Measurements from ENCODE around the gene PPP6R3. TPM values are rescaled to one million over a fixed set of nuclear protein-coding genes. Genes with fewer than 3 reads are reported as not detected.

Gene PPP6R3
- total RNA-seq, 1 donor from 2014 or later: 115 TPM

DNA sequence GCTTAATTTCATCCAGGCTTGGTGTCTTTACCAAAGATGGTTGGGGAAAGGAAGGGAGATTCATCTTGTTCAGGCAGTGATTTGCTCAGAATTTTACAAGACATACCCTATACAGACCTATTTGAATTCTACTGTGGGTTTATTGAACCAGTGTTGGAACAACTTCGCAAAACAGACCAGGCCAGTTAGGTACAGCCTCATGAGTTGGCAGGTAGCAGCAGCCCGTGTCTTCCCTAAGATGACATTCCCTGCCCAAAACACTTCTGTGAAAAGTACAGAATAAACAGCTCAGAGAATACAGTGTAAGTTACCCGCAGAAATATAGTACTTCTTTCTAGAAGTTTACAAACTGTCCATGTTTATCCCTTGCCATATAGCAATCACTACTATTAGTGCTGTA lies 121.3 kb downstream of the PPP6R3 start:
- peaks cover 15% of the 10 kb centered on the region for H3K36me3 Mint-ChIP-seq (ENCODE audit: low read depth, unreplicated experiment)
- TF ChIP-seq, protein P1, sequence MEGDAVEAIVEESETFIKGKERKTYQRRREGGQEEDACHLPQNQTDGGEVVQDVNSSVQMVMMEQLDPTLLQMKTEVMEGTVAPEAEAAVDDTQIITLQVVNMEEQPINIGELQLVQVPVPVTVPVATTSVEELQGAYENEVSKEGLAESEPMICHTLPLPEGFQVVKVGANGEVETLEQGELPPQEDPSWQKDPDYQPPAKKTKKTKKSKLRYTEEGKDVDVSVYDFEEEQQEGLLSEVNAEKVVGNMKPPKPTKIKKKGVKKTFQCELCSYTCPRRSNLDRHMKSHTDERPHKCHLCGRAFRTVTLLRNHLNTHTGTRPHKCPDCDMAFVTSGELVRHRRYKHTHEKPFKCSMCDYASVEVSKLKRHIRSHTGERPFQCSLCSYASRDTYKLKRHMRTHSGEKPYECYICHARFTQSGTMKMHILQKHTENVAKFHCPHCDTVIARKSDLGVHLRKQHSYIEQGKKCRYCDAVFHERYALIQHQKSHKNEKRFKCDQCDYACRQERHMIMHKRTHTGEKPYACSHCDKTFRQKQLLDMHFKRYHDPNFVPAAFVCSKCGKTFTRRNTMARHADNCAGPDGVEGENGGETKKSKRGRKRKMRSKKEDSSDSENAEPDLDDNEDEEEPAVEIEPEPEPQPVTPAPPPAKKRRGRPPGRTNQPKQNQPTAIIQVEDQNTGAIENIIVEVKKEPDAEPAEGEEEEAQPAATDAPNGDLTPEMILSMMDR (IDR thresholded peaks at IDR 0.05; ENCODE audit: unreplicated experiment): no peak
- H3K4me1 Mint-ChIP-seq (ENCODE audit: unreplicated experiment): peaks cover 4% of the 10 kb centered on the region
- no peak overlapping the region for H3K4me3 Mint-ChIP-seq (ENCODE audit: unreplicated experiment)
- no peaks in the 10 kb centered on the region for H3K27me3 Mint-ChIP-seq (ENCODE audit: unreplicated experiment)
- H3K9me3 Mint-ChIP-seq (ENCODE audit: unreplicated experiment): no peaks in the 10 kb centered on the region
- no peak for DNase-seq (ENCODE audit: low spot score)
- no peak overlapping the region for H3K27ac Mint-ChIP-seq (ENCODE audit: unreplicated experiment)

DNA sequence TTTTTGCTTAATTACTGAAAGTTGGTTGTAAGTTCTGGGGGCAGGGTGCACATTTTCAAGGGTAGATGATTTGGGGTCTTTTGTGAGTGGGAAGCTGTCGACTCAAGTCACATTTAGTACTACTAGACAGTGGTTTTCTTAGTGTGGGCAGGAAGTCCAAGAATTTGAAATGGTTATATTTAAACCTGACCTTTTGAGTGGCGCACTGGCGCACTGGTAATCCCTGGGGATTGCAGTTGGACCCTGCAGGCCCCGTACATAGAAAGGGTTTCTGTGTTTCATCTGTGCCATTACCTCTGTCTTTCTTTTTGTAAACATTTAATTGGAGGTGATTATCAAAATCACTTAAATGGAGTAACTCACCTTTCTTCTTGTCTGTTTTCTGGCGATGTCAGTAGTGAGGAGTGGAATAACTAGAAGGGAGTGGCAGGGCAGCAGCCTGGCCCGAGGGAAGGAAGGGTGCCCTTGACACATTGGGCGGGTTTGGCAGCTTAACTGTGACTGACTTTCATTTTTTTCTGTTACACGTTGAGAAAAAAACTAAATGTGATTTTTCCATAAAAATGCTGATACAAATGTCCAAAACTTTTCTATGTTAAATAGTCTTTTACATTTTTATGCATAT lies 122.0 kb downstream of the PPP6R3 start:
- Mint-ChIP-seq H3K9me3 (ENCODE audit: unreplicated experiment) (no peaks in the 10 kb centered on the region), H3K36me3 (ENCODE audit: low read depth, unreplicated experiment) (peaks cover 15% of the 10 kb centered on the region), H3K4me1 (ENCODE audit: unreplicated experiment) (peaks cover 4% of the 10 kb centered on the region), H3K27ac (ENCODE audit: unreplicated experiment) (peak overlapping the region; percentile 46), H3K4me3 (ENCODE audit: unreplicated experiment) (peak overlapping the region; percentile 52), H3K27me3 (ENCODE audit: unreplicated experiment) (no peaks in the 10 kb centered on the region)
- TF ChIP-seq, protein P1 (IDR thresholded peaks at IDR 0.05; ENCODE audit: unreplicated experiment): no peak
- no peak for DNase-seq (ENCODE audit: low spot score)

DNA sequence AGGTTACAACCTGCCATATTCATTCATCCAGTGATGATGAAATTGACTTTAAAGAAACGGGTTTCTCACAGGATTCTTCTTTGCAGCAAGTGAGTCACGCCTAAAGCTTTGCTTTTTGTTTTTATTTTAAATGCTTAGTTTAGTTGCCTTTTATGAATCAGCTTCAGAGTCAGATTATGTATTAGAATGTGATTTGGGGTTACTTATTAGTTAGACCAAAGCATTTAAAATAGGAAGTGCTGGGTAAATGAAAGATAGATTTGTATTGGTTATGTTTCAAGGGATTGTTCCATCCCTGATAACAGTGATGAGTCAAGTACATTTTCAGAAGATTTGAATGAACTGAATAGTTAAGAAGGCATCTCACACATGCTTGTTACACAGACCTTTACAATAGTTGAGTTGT lies 122.5 kb downstream of the PPP6R3 start:
- TF ChIP-seq, protein P1 (IDR thresholded peaks at IDR 0.05; ENCODE audit: unreplicated experiment): no peak
- peaks cover 15% of the 10 kb centered on the region for H3K36me3 Mint-ChIP-seq (ENCODE audit: low read depth, unreplicated experiment)
- no peak overlapping the region for H3K27ac Mint-ChIP-seq (ENCODE audit: unreplicated experiment)
- peaks cover 4% of the 10 kb centered on the region for H3K4me1 Mint-ChIP-seq (ENCODE audit: unreplicated experiment)
- no peaks in the 10 kb centered on the region for H3K27me3 Mint-ChIP-seq (ENCODE audit: unreplicated experiment)
- DNase-seq (ENCODE audit: low spot score): no peak
- H3K4me3 Mint-ChIP-seq (ENCODE audit: unreplicated experiment): no peak overlapping the region
- H3K9me3 Mint-ChIP-seq (ENCODE audit: unreplicated experiment): no peaks in the 10 kb centered on the region

DNA sequence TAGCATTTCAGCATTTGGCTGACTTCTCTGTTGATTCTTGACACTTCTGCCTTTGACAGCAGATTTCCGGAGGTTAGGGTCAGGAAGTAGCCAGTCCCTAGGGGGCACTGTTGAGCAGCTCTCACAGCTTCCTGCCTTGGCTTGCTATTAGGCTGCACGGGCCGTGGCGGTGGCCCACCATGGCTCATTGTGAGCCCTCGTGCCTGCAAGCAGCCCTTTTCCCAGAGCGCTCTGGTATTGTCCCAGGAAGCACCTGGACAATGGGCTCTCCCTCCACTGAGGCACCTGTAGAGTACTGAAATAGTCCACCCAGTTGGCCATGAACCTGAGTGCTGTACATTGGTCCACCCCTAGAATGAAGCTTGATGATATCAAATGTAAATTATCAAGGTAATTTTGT lies 123.5 kb downstream of the PPP6R3 start:
- Mint-ChIP-seq H3K4me1 (ENCODE audit: unreplicated experiment) (peaks cover 4% of the 10 kb centered on the region), H3K27ac (ENCODE audit: unreplicated experiment) (no peak overlapping the region), H3K36me3 (ENCODE audit: low read depth, unreplicated experiment) (peaks cover 16% of the 10 kb centered on the region), H3K4me3 (ENCODE audit: unreplicated experiment) (no peak overlapping the region), H3K9me3 (ENCODE audit: unreplicated experiment) (no peaks in the 10 kb centered on the region), H3K27me3 (ENCODE audit: unreplicated experiment) (no peaks in the 10 kb centered on the region)
- DNase-seq (ENCODE audit: low spot score): peak; percentile 74
- TF ChIP-seq, protein P1 (IDR thresholded peaks at IDR 0.05; ENCODE audit: unreplicated experiment): peak; percentile 74

DNA sequence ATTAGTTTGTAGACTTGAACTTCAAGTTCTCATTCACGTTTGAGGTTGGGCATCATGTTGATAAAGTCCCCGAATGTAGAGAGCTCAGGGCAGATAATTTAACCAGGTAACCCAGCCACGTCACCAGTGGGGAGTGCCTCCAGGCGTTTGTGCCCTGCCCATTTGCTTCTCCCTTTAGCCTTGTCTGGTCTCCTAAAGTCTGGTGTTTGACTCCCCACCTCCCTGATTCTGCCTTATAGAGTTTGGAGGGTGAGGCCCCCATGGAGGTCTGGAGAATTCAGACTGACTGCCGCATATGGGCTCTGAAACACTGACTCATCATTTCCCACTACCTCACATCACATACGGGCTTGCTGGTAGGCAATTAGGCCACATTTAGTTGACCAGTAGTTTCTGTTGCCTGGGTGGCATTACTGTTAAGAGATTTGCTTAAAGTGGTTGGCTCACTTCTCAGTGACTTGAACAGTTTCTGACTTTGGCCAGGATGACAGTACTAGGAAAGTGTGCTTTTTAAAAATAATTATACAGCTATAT lies 124.5 kb downstream of the PPP6R3 start:
- TF ChIP-seq, protein P1 (IDR thresholded peaks at IDR 0.05; ENCODE audit: unreplicated experiment): no peak
- Mint-ChIP-seq H3K36me3 (ENCODE audit: low read depth, unreplicated experiment) (peaks cover 16% of the 10 kb centered on the region), H3K9me3 (ENCODE audit: unreplicated experiment) (no peaks in the 10 kb centered on the region), H3K4me1 (ENCODE audit: unreplicated experiment) (peaks cover 4% of the 10 kb centered on the region), H3K27me3 (ENCODE audit: unreplicated experiment) (no peaks in the 10 kb centered on the region), H3K27ac (ENCODE audit: unreplicated experiment) (no peak overlapping the region), H3K4me3 (ENCODE audit: unreplicated experiment) (no peak overlapping the region)
- no peak for DNase-seq (ENCODE audit: low spot score)
